ENCODE measurements around the gene ZNF433.

The ZNF433 gene

GRCh38 chr19:11987405-11988281 is 47.8 kb downstream of the ZNF433 start:
- DNase-seq: peak; percentile 92

- no peak for DNase-seq
Measured at GRCh38 chr19:11986754-11987153, 48.7 kb downstream of the ZNF433 start.

- DNase-seq: no peak
Measured at GRCh38 chr19:11984986-11985385, 50.5 kb downstream of the ZNF433 start.

- DNase-seq: no peak
Measured at GRCh38 chr19:11982526-11982925, 53.0 kb downstream of the ZNF433 start.

GRCh38 chr19:11979527-11979926 is 56.0 kb downstream of the ZNF433 start:
- no peak for DNase-seq

- no peak for DNase-seq
Measured at GRCh38 chr19:11978492-11979100, 56.9 kb downstream of the ZNF433 start.

GRCh38 chr19:11973019-11973810 is 62.3 kb downstream of the ZNF433 start:
- DNase-seq: no peak

GRCh38 chr19:11971041-11971440 is 64.4 kb downstream of the ZNF433 start:
- DNase-seq: no peak

- DNase-seq: no peak
Measured at GRCh38 chr19:11970174-11970573, 65.3 kb downstream of the ZNF433 start.

GRCh38 chr19:11964858-11965645 is 70.4 kb downstream of the ZNF433 start, which contains the start of gene ZNF763:
TSS of gene ZNF763 (plus strand) at chr19:11965040. CDS start at chr19:11965209, 169 bp downstream.
- peak; percentile 89 for DNase-seq
